GM21447 (cell line): Measurements from ENCODE around the gene CD99.
"Not testable (repeated sequence)": the region's sequence is repeated elsewhere in the genome, so short reads cannot be mapped to it uniquely, and the experiment has no call there.

Source experiments
- ATAC-seq: cut with Tn5 transposase; IDR thresholded peaks from one replicate; pipeline ENCODE4 v1.9.1; 2021; ENCODE audit not compliant: unreplicated experiment

CD99 gene

GRCh38 chrX:2675657-2676200, 15.4 kb upstream of the CD99 start:
- ATAC-seq = not testable (repeated sequence)

- ATAC-seq = no peak
Measured at GRCh38 chrX:2676794-2677675, 14.1 kb upstream of the CD99 start.

- no peak for ATAC-seq
Measured at GRCh38 chrX:2677764-2678163, 13.3 kb upstream of the CD99 start.

- no peak for ATAC-seq
Measured at GRCh38 chrX:2678583-2678982, 12.5 kb upstream of the CD99 start.

- no peak for ATAC-seq
Measured at GRCh38 chrX:2679534-2680485, 11.3 kb upstream of the CD99 start.

- ATAC-seq = no peak
Measured at GRCh38 chrX:2680486-2681348, 10.4 kb upstream of the CD99 start.

- ATAC-seq = no peak
Measured at GRCh38 chrX:2682565-2683177, 8.4 kb upstream of the CD99 start.

- ATAC-seq = no peak
Measured at GRCh38 chrX:2684256-2684655, 6.8 kb upstream of the CD99 start.

GRCh38 chrX:2685886-2686285, 5.2 kb upstream of the CD99 start:
- no peak for ATAC-seq

- no peak for ATAC-seq
Measured at GRCh38 chrX:2689773-2690666, 1.1 kb upstream of the CD99 start.

GRCh38 chrX:2691543-2692220, 587 bp downstream of the CD99 start:
- ATAC-seq = no peak

- no peak for ATAC-seq
Measured at GRCh38 chrX:2692221-2693112, 1.4 kb downstream of the CD99 start.

- no peak for ATAC-seq
Measured at GRCh38 chrX:2693113-2694002, 2.3 kb downstream of the CD99 start.

GRCh38 chrX:2694914-2695267, 3.8 kb downstream of the CD99 start:
- ATAC-seq = no peak

- peak; percentile 84 for ATAC-seq
Measured at GRCh38 chrX:2696698-2697215, 5.7 kb downstream of the CD99 start.

- no peak for ATAC-seq
Measured at GRCh38 chrX:2697306-2697705, 6.2 kb downstream of the CD99 start.
